HFFc6 (cell line): Measurements from ENCODE around the gene GLT8D1. TPM values are rescaled to one million over a fixed set of nuclear protein-coding genes. Genes with fewer than 3 reads are reported as not detected.

Experiments
- DNase-seq: peaks from one replicate; pipeline ENCODE4 v3.0.0-alpha.2; 2018
- H3K27ac Mint-ChIP-seq: 2 replicates; pipeline ENCODE4 v1.8.0; 2020; ENCODE audit warnings: mild to moderate bottlenecking, mixed read lengths
- H3K27me3 Mint-ChIP-seq: 2 replicates; pipeline ENCODE4 v1.8.0; 2021; ENCODE audit warnings: mild to moderate bottlenecking, moderate library complexity, mixed read lengths; ENCODE audit not compliant: insufficient read depth
- H3K36me3 Mint-ChIP-seq: 2 replicates; pipeline ENCODE4 v1.8.0; 2021; ENCODE audit warnings: low read depth, mixed read lengths
- H3K4me1 Mint-ChIP-seq: 2 replicates; pipeline ENCODE4 v1.8.0; 2020; ENCODE audit warnings: low read depth, mixed read lengths
- H3K4me3 Mint-ChIP-seq: 2 replicates; pipeline ENCODE4 v1.8.0; 2020; ENCODE audit warnings: mild to moderate bottlenecking, moderate library complexity, mixed read lengths
- H3K9me3 Mint-ChIP-seq: 2 replicates; pipeline ENCODE4 v1.8.0; 2020; ENCODE audit warnings: mild to moderate bottlenecking, mixed read lengths
- total RNA-seq, 6 experiments: library from RNA; stranded (reverse); fragmentation: NEBNext Ultra II Directional; extraction: Animal tissue kit (Norgen Biotek cat#: 25700); gene quantifications; 2 replicates in 1 of 6; 3 replicates in 5 of 6; pipeline ENCODE4 v1.2.3, GENCODE V29; 2021
- TF ChIP-seq, protein P1 (sequence below): fragments of 200-600 bp; sonication (generic); IDR thresholded peaks from 2 replicates; pipeline ENCODE4 v1.5.0; 2021; ENCODE audit warnings: antibody characterized with exemption, mild to moderate bottlenecking

GLT8D1 gene
- total RNA-seq, 6 experiments from 2014 or later, result 72.6 to 90.9 (median 88.5) TPM

DNA sequence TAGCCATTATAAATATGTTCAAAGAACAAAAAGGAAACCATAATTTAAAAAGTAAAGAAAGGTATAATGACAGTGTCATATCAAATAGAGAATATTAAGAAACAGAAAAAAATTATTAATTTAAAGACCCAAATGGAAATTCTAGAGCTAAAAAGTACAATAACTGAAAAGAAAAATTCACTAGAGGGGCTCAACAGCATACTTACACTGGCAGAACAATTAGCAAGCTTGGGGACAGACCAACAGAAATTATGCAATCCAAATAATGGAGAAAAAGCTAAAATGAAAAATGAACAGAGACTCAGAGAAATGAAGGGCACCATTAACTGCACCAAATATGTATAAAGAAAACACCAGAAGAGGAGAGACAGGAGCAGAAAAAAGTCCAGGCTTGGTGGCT lies 14.0 kb upstream of the GLT8D1 start:
- DNase-seq, result no peak
- no peak overlapping the region for H3K4me3 Mint-ChIP-seq
- no peaks in the 10 kb centered on the region; the same call in 1 of the 2 replicates for H3K9me3 Mint-ChIP-seq
- 0 out of 2 replicates have a peak, but pooled peaks cover 8% of the 10 kb centered on the region for H3K4me1 Mint-ChIP-seq
- no peaks in the 10 kb centered on the region for H3K27me3 Mint-ChIP-seq
- TF ChIP-seq, protein P1, sequence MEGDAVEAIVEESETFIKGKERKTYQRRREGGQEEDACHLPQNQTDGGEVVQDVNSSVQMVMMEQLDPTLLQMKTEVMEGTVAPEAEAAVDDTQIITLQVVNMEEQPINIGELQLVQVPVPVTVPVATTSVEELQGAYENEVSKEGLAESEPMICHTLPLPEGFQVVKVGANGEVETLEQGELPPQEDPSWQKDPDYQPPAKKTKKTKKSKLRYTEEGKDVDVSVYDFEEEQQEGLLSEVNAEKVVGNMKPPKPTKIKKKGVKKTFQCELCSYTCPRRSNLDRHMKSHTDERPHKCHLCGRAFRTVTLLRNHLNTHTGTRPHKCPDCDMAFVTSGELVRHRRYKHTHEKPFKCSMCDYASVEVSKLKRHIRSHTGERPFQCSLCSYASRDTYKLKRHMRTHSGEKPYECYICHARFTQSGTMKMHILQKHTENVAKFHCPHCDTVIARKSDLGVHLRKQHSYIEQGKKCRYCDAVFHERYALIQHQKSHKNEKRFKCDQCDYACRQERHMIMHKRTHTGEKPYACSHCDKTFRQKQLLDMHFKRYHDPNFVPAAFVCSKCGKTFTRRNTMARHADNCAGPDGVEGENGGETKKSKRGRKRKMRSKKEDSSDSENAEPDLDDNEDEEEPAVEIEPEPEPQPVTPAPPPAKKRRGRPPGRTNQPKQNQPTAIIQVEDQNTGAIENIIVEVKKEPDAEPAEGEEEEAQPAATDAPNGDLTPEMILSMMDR, result no peak
- H3K27ac Mint-ChIP-seq, result no peak overlapping the region
- H3K36me3 Mint-ChIP-seq, result peaks cover 5% of the 10 kb centered on the region

DNA sequence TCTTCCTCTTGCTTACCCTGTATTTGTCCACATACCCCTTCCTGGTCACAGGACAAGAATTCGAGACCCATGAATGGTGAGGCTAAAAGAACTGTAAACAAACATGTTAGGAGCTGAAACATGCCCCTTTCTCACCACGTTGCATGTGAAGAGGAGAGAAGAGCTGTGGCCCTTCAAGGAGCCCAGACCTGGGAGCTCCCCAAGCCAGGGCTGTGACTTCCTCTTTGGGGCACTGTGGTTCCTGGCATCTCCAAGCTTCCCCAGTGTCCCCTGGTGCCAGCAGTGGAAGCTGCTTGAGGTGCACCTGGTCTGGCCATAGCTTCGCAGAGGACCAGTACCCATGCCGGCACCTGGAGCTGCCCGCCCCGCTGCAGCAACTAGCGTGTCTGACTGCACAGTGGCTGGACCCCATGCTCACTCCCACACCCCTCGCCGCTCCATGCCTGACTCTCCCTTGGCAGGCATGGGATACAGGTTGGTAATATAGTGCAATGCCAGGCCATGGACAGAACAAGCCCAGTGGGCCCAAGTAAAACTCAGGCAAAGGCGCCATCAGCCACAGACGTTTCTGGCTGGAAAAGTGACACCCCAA lies 10.2 kb upstream of the GLT8D1 start:
- Mint-ChIP-seq H3K4me3 (no peak overlapping the region), H3K27me3 (no peaks in the 10 kb centered on the region), H3K36me3 (peaks cover 14% of the 10 kb centered on the region), H3K4me1 (no peaks in the 10 kb centered on the region), H3K9me3 (no peaks in the 10 kb centered on the region; the same call in 1 of the 2 replicates), H3K27ac (no peak overlapping the region)
- DNase-seq, result no peak
- TF ChIP-seq, protein P1, result no peak

DNA sequence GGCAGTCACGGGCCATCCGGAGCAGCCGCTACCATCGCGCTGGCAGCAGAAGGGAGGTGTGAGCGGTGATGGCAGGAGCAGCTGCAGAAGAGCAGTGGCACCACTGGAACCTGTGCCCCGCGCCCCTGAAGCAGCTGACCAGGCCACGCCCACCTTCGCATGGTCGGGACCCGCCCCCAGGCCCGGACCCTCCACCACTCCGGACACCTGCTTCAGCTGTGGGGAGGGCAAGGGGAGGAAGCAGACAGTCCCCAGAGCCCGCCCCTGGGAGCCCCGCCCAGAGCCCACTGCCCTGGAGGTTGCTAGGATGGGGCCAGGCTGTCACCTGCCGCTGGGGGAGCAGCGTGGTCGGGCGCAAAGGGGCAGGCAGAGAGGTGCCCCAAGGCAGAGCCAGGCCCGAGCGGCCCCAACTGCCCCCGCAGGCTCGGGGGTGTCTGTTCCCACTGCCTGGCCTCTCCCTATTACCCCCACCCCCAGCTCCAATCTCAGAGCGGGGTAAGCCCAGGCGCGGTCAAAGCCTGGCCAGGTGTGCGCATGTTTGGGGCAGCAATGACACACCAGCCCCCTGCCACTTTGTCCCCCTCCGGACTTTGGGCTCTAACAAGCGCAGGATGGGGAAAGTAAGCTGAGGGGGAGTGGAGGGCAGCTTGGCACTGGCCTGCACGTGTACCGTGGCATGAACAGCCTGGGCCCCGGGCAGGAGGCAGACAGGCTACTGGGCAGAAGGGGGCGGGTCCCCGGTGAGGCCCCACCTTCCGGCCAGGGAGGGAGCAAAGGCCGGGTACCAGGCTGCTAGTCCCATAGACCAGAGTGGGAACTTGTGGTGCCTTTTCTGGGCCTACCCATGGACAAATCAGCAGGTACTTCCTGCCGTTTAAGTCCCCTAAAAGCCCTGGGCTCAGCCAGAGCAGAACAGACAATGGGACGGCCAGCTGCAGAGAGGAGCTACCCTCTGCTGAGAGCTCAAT lies 9.0 kb upstream of the GLT8D1 start:
- Mint-ChIP-seq H3K36me3 (peaks cover 11% of the 10 kb centered on the region), H3K27me3 (no peaks in the 10 kb centered on the region), H3K27ac (no peak overlapping the region), H3K4me3 (no peak overlapping the region), H3K4me1 (no peaks in the 10 kb centered on the region), H3K9me3 (no peaks in the 10 kb centered on the region; the same call in 1 of the 2 replicates)
- DNase-seq, result no peak
- TF ChIP-seq, protein P1, result no peak

DNA sequence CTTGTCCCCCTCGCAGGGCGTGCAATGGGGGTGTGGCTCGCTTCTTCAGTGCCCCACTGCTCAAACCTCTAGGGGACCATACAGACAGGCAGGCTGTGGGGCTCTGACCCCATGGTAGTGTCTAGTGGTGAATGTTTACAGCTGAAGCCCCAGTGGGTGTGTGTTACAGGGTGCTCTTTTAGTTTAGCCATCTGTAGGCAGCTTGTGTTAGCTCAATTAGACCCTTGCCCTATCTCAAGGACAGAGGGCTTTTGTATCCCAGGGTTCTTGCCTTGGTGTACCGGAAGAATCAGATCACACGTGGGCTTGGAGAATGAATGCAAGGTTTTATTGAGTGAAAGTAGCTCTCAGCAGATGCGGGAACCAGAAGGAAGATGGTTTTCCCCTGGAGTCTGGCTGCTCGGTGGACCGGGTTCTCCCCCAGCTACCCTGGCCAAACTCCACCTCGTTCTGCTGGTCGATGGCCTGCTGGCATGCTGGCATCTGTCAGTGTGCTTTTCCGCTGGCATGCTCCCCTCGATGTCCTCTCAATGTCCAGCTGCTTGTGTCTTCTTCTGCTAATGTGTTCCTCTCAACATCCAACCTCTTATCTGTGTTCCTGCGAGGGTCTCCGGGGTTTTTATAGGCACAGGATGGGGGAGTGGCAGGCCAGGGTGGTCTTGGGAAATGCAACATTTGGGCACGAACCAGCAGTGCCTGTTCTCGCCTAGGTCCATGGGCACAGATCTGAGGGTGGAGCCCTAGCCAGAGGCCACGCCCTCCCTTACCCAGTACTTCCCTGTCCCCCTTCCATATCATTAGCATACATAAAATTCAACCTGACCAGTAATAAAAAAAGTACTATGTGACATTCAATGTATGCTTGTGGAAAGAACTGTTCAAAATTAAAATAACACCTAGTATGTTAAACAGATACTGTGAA lies 7.0 kb upstream of the GLT8D1 start:
- Mint-ChIP-seq H3K4me1 (peaks cover 5% of the 10 kb centered on the region), H3K27me3 (no peaks in the 10 kb centered on the region), H3K4me3 (no peak overlapping the region), H3K36me3 (peaks cover 16% of the 10 kb centered on the region), H3K27ac (no peak overlapping the region; the same call in 1 of the 2 replicates), H3K9me3 (no peaks in the 10 kb centered on the region)
- no peak for DNase-seq
- TF ChIP-seq, protein P1, result no peak

DNA sequence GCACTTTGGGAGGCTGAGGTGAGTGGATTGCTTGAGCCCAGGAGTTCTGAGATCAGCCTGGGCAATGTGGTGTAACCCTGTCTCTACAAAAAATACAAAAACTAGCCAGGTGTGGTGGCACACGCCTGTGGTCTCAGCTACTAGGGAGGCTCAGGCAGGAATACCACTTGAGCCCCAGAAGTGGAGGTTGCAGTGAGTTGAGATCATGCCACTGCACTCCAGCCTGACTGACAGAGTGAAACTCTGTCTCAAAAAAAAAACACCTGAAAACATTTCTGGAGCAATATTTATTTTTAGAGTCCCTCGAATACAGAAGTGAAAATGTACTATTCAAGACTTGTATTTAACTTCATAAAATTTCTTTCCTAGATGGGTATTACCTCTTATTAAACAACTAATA lies 4.9 kb upstream of the GLT8D1 start:
- no peak overlapping the region; the same call in 1 of the 2 replicates for H3K27ac Mint-ChIP-seq
- no peak overlapping the region for H3K4me3 Mint-ChIP-seq
- no peaks in the 10 kb centered on the region for H3K9me3 Mint-ChIP-seq
- DNase-seq, result no peak
- peaks cover 24% of the 10 kb centered on the region for H3K36me3 Mint-ChIP-seq
- H3K4me1 Mint-ChIP-seq, result peaks cover 9% of the 10 kb centered on the region
- H3K27me3 Mint-ChIP-seq, result no peaks in the 10 kb centered on the region
- TF ChIP-seq, protein P1, result no peak
